Measurements from ENCODE around the gene DENND1A. TPM values are rescaled to one million over a fixed set of nuclear protein-coding genes. Genes with fewer than 3 reads are reported as not detected.

The DENND1A gene
- total and polyA plus RNA-seq, 2 donors from 2014 or later = 16.3 to 19.6 TPM

GRCh38 chr9:123344192-123344949, 585.6 kb downstream of the DENND1A start:
- Histone ChIP-seq H3K9me3 (ENCODE audit: control insufficient read depth in 2 of 3, insufficient read depth in 1 of 3, low read length in 3 of 3) (no peaks in the 10 kb centered on the region), H3K9ac (ENCODE audit: low read length in 3 of 3) (no peak overlapping the region), H3K36me3 (ENCODE audit: control insufficient read depth in 2 of 3, insufficient read depth in 3 of 3, low read length in 3 of 3) (no peaks in the 10 kb centered on the region), H3K27me3 (ENCODE audit: control insufficient read depth, insufficient read depth, low read length) (no peaks in the 10 kb centered on the region), H3K4me3 (ENCODE audit: low read length in 3 of 3) (no peak overlapping the region), H3K27ac (ENCODE audit: low read depth in 2 of 2, low read length in 2 of 2) (no peak overlapping the region), H3K4me1 (ENCODE audit: control insufficient read depth in 2 of 3, insufficient read depth in 2 of 3, low read depth in 1 of 3, low read length in 3 of 3) (peaks cover 0 to 4% (median 0%) of the 10 kb centered on the region in 3 donors)
- intact Hi-C loops (cut with DNase I) = no loop called here
- FAIRE-seq = no peak
- DNase-seq = no peak
- TF ChIP-seq, protein P1, sequence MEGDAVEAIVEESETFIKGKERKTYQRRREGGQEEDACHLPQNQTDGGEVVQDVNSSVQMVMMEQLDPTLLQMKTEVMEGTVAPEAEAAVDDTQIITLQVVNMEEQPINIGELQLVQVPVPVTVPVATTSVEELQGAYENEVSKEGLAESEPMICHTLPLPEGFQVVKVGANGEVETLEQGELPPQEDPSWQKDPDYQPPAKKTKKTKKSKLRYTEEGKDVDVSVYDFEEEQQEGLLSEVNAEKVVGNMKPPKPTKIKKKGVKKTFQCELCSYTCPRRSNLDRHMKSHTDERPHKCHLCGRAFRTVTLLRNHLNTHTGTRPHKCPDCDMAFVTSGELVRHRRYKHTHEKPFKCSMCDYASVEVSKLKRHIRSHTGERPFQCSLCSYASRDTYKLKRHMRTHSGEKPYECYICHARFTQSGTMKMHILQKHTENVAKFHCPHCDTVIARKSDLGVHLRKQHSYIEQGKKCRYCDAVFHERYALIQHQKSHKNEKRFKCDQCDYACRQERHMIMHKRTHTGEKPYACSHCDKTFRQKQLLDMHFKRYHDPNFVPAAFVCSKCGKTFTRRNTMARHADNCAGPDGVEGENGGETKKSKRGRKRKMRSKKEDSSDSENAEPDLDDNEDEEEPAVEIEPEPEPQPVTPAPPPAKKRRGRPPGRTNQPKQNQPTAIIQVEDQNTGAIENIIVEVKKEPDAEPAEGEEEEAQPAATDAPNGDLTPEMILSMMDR (IDR thresholded peaks at IDR 0.05; ENCODE audit: borderline replicate concordance, extremely low read depth, insufficient read depth) = no peak

GRCh38 chr9:123343443-123344191, 586.3 kb downstream of the DENND1A start:
- Histone ChIP-seq H3K9me3 (ENCODE audit: control insufficient read depth in 2 of 3, insufficient read depth in 1 of 3, low read length in 3 of 3) (no peaks in the 10 kb centered on the region), H3K4me3 (ENCODE audit: low read length in 3 of 3) (no peak overlapping the region), H3K27ac (ENCODE audit: low read depth in 2 of 2, low read length in 2 of 2) (no peak overlapping the region), H3K9ac (ENCODE audit: low read length in 3 of 3) (no peak overlapping the region), H3K36me3 (ENCODE audit: control insufficient read depth in 2 of 3, insufficient read depth in 3 of 3, low read length in 3 of 3) (no peaks in the 10 kb centered on the region), H3K4me1 (ENCODE audit: control insufficient read depth in 2 of 3, insufficient read depth in 2 of 3, low read depth in 1 of 3, low read length in 3 of 3) (peaks cover 0 to 4% (median 0%) of the 10 kb centered on the region in 3 donors), H3K27me3 (ENCODE audit: control insufficient read depth, insufficient read depth, low read length) (no peaks in the 10 kb centered on the region)
- intact Hi-C loops (cut with DNase I) = no loop called here
- FAIRE-seq (no peak), DNase-seq (peak in 1 of 5 donors; percentile 70)
- TF ChIP-seq, protein P1 (IDR thresholded peaks at IDR 0.05; ENCODE audit: borderline replicate concordance, extremely low read depth, insufficient read depth) = no peak

GRCh38 chr9:123342247-123342646, 587.7 kb downstream of the DENND1A start:
- Histone ChIP-seq H3K27me3 (ENCODE audit: control insufficient read depth, insufficient read depth, low read length) (no peaks in the 10 kb centered on the region), H3K9ac (ENCODE audit: low read length in 3 of 3) (no peak overlapping the region), H3K36me3 (ENCODE audit: control insufficient read depth in 2 of 3, insufficient read depth in 3 of 3, low read length in 3 of 3) (no peaks in the 10 kb centered on the region), H3K4me3 (ENCODE audit: low read length in 3 of 3) (no peak overlapping the region), H3K9me3 (ENCODE audit: control insufficient read depth in 2 of 3, insufficient read depth in 1 of 3, low read length in 3 of 3) (no peaks in the 10 kb centered on the region), H3K4me1 (ENCODE audit: control insufficient read depth in 2 of 3, insufficient read depth in 2 of 3, low read depth in 1 of 3, low read length in 3 of 3) (peaks cover 0 to 4% (median 0%) of the 10 kb centered on the region in 3 donors), H3K27ac (ENCODE audit: low read depth in 2 of 2, low read length in 2 of 2) (no peak overlapping the region)
- FAIRE-seq (no peak), DNase-seq (no peak)
- TF ChIP-seq, protein P1 (IDR thresholded peaks at IDR 0.05; ENCODE audit: borderline replicate concordance, extremely low read depth, insufficient read depth) = no peak
- intact Hi-C loops (cut with DNase I) = no loop called here

Measured in kidney (tissue), 14 donors.